ENCODE measurements around the gene PDE4A.
"Not testable (repeated sequence)": the region's sequence is repeated elsewhere in the genome, so short reads cannot be mapped to it uniquely, and the experiment has no call there.

Gene PDE4A

GRCh38 chr19:10461047-10461949 lies 41.0 kb downstream of the PDE4A start:
- peak; percentile 89 to 96 (median 89) for DNase-seq (ENCODE audit: low read depth in 2 of 3, low spot score in 1 of 3)

- not testable (repeated sequence) for DNase-seq (ENCODE audit: low read depth in 2 of 3, low spot score in 1 of 3)
Observed at GRCh38 chr19:10462042-10462441, 41.7 kb downstream of the PDE4A start.

DNA sequence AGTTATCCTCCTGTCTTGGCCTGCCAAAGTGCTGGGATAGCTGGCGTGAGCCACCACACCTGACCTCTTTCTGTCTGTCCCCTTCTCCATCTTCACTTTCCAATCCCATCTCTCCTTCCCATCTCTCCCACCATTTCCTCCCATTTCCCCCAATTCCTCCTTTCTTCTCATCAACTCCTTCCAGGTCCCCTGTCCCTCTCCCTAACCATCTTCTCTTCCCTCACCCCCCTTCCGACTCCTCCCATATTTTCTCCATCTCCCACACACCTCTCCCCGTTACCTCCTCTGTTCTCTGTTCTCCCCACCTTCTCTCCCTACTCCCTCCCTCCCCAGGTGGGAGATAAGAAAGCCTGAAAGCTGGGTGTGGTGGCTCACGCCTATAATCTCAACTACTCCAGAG lies 42.2 kb downstream of the PDE4A start:
- no peak for DNase-seq (ENCODE audit: low read depth in 2 of 3, low spot score in 1 of 3)

DNA sequence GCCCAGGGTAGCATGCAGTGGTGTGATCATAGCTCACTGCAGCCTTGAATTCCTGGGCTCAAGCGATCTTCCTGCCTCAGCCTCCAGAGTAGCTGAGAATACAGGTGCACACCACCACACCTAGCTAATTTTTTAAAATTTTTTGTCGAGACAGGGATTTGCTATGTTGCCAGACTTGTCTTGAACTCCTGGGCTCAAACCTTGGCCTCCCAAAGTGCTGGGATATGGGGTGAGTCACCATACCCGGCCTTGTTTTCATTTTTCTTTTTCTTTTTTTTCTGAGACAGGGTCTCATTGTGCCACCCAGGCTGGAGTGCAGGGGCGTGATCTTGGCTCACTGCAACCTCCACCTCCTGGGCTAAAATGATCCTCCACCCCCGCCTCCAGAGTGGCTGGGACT lies 44.1 kb downstream of the PDE4A start:
- DNase-seq (ENCODE audit: low read depth in 2 of 3, low spot score in 1 of 3) = no peak

- no peak for DNase-seq (ENCODE audit: low read depth in 2 of 3, low spot score in 1 of 3)
Observed at GRCh38 chr19:10467104-10467706, 46.9 kb downstream of the PDE4A start.

DNA sequence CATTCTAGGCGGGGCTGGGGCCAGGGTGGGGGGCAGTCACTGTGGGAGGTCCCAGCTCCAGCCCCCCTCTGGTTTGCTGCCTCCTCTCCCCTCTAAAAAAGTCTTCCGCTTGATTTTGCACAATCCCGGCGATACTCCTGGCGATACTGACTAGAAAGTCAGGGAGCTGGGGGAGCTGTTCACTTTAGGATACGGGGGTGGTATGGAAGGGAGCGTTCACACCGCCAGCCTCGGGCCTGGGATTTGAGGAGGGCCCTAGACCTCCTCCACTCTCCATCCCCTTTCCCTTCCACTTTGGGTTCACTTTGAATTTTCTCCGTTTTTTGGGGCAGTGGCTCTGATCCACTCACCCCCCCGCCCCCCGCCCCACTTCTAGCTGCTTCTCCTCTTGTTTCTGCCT lies 47.8 kb downstream of the PDE4A start:
- no peak for DNase-seq (ENCODE audit: low read depth in 2 of 3, low spot score in 1 of 3)

DNA sequence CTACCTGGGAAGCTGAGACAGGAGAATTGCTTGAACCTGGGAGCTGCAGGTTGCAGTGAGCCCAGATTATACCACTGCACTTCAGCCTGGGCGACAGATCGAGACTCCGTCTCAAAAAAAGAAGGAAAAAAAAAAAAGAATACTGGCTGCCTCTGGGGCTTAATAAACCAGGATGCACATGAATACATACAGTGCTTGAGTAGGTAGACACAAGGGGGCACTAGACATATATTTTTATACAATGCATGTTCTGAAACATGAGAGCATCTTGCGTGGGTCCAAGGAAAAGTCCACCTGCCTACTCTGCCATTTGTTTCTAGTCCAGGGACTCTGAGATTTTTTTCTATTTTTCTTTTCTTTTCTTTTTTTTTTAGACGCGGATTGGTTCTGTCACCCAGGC lies 51.6 kb downstream of the PDE4A start:
- no peak for DNase-seq (ENCODE audit: low read depth in 2 of 3, low spot score in 1 of 3)

DNA sequence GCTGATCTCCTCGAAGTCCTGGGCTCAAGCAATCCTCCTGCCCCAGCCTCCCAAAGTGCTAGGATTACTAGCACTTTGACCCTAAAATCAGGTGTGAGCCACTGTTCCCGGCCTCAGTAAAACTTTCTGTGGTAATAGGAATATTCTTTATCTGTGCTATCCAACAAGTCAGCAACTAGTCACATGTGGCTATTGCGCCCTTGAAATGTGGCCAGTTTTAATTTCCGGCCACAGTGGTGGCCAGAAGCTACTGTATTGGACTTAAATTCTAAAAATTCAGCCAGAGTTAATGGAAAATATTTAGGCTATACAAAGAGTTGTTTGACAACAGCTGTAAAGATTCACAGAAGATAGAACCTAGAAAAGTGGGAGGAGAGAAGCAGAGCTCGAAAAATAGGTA lies 52.9 kb downstream of the PDE4A start:
- DNase-seq (ENCODE audit: low read depth in 2 of 3, low spot score in 1 of 3) = no peak

DNA sequence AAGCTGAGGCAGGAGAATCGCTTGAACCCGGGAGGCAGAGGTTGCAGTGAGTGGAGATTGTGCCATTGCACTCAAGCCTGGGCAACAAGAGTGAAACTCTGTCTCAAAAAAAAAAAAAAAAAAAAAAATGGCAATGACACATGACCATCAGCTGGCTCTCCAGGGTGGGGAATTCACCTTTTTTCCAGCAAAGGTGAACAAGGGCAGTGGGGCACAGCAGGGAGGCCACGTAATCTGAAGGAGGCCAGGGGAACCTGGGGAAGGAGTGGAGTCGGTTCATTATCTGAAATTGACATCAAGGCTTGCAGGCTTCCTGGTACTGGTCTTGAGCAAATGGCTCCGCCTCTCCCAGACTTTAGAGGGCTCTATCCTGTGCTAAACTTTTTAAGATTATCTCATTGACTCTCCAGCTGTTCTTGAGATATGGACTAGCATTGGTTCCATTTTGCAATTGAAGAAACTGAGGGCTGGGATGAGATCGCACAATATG lies 54.7 kb downstream of the PDE4A start:
- no peak for DNase-seq (ENCODE audit: low read depth in 2 of 3, low spot score in 1 of 3)

DNA sequence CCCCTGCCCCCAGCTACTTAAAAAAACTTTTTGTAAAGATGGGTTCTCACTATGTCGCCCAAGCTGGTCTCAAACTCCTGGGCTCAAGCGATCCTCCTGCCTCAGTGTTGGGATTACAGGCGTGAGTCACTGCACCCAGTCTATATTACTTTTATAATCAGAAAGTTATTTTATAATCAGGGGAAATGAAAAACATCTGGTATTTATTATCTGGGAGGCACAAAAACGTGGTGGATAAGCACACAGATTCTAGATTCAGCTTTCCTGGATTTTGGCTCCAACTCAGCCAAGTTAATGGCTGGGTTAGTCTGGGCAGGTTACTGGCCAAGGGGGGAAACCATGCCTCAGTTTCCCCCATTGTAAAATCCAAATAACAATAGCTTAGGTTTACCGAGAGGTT lies 58.1 kb downstream of the PDE4A start:
- no peak for DNase-seq (ENCODE audit: low read depth in 2 of 3, low spot score in 1 of 3)

- peak; percentile 81 to 84 (median 83) for DNase-seq (ENCODE audit: low read depth in 2 of 3, low spot score in 1 of 3)
Observed at GRCh38 chr19:10478903-10479384, 58.6 kb downstream of the PDE4A start.

DNA sequence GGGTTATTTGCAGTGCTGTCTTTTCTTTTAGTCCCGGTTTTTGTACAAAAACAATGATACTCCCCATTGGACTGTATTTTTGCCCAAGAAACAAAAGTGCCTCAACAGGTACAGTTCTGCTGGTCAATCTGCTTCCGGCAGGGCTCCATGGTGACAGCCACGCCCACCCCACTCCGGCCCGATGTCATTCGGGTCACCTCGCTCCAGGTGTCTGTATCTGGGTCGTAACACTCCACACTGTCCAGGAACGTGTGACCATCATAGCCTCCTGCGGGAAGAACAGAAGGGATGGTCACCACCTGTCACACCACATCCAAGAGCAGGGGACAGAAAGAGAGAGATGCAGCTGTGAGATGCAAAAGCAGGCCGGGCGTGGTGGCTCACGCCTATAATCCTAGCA lies 66.2 kb downstream of the PDE4A start:
- DNase-seq (ENCODE audit: low read depth in 2 of 3, low spot score in 1 of 3) = no peak

DNA sequence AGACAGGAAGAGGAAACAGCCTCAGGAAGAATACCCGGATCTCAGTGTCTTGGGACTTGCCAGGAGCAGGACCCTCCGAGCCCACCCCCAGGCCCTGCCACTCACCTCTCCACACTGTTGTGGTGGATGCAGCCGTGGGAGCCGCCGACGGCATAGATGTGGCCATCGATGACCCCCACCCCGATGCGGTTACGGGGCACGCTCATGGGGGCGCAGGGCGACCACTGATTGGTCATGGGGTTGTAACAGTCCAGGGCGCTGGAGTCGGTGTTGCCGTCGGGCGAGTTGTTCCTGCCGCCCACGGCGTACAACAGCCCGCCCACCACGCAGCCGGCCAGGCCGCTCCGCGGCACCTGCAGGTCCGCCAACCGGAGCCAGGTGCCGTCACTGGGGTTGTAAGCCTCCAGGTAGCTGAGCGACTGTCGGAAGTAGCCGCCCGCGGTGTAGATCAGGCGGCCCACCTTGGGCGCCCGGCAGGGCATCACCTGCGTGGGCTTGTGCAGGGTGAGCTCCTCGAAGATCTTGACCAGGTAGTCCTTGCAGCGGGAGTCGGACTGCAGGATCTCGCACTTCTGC lies 71.2 kb downstream of the PDE4A start:
- DNase-seq (ENCODE audit: low read depth in 2 of 3, low spot score in 1 of 3) = no peak

- DNase-seq (ENCODE audit: low read depth in 2 of 3, low spot score in 1 of 3) = no peak
Observed at GRCh38 chr19:10497371-10497770, 77.0 kb downstream of the PDE4A start.

- DNase-seq (ENCODE audit: low read depth in 2 of 3, low spot score in 1 of 3) = no peak
Observed at GRCh38 chr19:10499550-10500246, 79.4 kb downstream of the PDE4A start.

GRCh38 chr19:10500247-10500592 lies 79.9 kb downstream of the PDE4A start:
- no peak for DNase-seq (ENCODE audit: low read depth in 2 of 3, low spot score in 1 of 3)

- DNase-seq (ENCODE audit: low read depth in 2 of 3, low spot score in 1 of 3) = peak in 1 of 3 donors; percentile 45
Observed at GRCh38 chr19:10501971-10502523, 81.7 kb downstream of the PDE4A start.

GRCh38 chr19:10502524-10503001 lies 82.2 kb downstream of the PDE4A start:
- peak; percentile 83 to 88 (median 84) for DNase-seq (ENCODE audit: low read depth in 2 of 3, low spot score in 1 of 3)

DNA sequence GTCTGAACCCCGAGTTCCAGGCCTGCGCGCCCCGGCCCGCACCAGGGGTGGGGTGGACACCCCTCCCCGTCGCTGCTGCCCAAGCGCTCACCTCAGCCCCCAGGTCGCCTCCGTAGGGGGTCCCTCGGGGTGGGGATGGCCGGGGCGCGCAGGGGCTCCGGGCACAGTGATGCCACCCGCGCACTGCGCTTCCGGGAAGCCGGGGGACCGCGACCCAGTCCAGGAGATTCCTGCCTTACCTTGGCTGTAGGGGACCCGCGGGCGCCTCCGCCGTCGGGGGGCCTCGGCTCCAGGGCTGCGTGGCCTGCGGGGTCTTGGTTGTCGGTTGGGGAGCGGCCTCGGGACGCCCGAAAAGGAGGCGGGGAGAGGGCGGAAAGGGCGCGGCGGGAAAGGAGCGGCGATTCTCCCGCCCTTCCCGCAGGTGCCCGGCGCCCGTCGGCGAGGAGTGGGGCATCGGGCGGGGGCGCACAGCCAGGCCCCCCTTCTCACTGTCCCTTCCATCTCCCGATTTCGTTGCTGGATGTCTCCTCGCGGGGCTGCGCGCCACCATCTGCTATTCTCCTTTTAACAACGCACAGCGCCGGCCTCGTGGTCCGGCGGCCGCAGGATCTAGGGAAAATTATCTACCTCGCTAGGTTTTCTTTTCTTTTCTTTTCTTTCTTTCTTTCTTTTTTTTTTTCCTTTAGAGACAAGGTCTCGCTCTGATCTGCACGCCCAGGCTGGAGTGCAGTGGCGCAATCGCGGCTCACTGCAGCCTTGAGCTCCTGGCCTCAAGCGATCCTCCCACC lies 82.9 kb downstream of the PDE4A start, which contains the start of gene KEAP1:
Gene KEAP1, minus strand, starts transcription at position 355 of the 788 bp plus-strand sequence. CDS start 3,323 bp downstream, outside the sequence.
- peak in 1 of 3 donors; percentile 34 for DNase-seq (ENCODE audit: low read depth in 2 of 3, low spot score in 1 of 3)
